HEK293T (cell line): ENCODE data around the gene C7.

Experiments used
- ARNT ChIP-seq: fragments of 450-650 bp; IDR thresholded peaks from 2 replicates; pipeline ENCODE4 v1.6.1; 2017; ENCODE audit warnings: mild to moderate bottlenecking
- BHLHE40 ChIP-seq: fragments of 450-650 bp; IDR thresholded peaks from 2 replicates; pipeline ENCODE4 v1.6.1; 2016; ENCODE audit warnings: mild to moderate bottlenecking, moderate library complexity, borderline replicate concordance
- FOXM1 ChIP-seq: fragments of 450-650 bp; IDR thresholded peaks from 2 replicates; pipeline ENCODE4 v1.6.1; 2017; ENCODE audit warnings: mild to moderate bottlenecking, borderline replicate concordance
- HDGF ChIP-seq: fragments of 450-650 bp; IDR thresholded peaks from 2 replicates; pipeline ENCODE4 v1.6.1; 2017; ENCODE audit warnings: antibody characterized with exemption, borderline replicate concordance
- LEF1 ChIP-seq: fragments of 450-650 bp; IDR thresholded peaks from 2 replicates; pipeline ENCODE4 v1.6.1; 2017; ENCODE audit warnings: mild to moderate bottlenecking, borderline replicate concordance
- ZNF384 ChIP-seq: fragments of 450-650 bp; IDR thresholded peaks from 2 replicates; pipeline ENCODE4 v1.6.1; 2016

DNA sequence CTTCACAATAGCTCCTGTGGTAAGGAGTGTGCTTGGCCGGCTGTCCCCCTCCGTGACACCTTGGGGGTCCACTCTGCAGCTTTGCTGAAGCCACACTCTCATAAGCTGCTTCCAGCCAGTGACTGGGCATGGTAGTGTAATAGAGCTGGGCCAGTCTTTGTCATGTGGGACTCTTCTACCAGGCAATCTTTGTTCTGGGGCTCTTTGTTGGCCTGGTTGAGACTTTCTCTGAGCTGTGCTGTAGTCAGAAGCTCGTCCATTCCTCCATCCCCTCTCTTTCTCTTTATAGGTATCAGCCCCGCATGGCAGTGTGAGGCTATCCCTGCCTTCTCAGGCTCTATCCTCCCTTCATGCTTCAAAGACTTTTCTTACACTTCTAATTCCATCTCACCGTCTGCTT is 42.5 kb upstream of the C7 start:
- no peak for TF ChIP-seq HDGF
- TF ChIP-seq ARNT, result no peak
- no peak for TF ChIP-seq FOXM1
- TF ChIP-seq LEF1, result no peak
- TF ChIP-seq ZNF384, result no peak
- no peak for TF ChIP-seq BHLHE40
